Keratinocyte (primary cell): ENCODE data around the gene CBLN1. TPM values are rescaled to one million over a fixed set of nuclear protein-coding genes. Genes with fewer than 3 reads are reported as not detected.

Experiments used
- DNase-seq: peaks from one replicate; pipeline ENCODE4 v3.0.0-alpha.2; 2011; ENCODE audit warnings: low read depth, missing footprints, low spot score
- FAIRE-seq: peaks from 2 replicates; lab custom pipeline; 2011; peaks lifted over from hg19 to GRCh38; lab: Jason Lieb, UNC
- H2AFZ ChIP-seq: 2 replicates; pipeline ENCODE4 v1.6.0; 2012; ENCODE audit warnings: low read length, control low read depth, inconsistent platforms; ENCODE audit not compliant: control insufficient read depth
- H3K27ac ChIP-seq: 2 replicates; pipeline ENCODE4 v1.5.1; 2011; ENCODE audit warnings: low read length; ENCODE audit not compliant: control insufficient read depth, insufficient read depth
- H3K27me3 ChIP-seq: 3 replicates; pipeline ENCODE4 v1.6.0; 2011; ENCODE audit warnings: low read length; ENCODE audit not compliant: control insufficient read depth, insufficient read depth; ENCODE audit errors: extremely low read depth
- H3K36me3 ChIP-seq, 2 experiments: 2 replicates in 1 of 2; 3 replicates in 1 of 2; pipeline ENCODE4 v1.5.1; 2011; ENCODE audit warnings: low read length in 2 of 2, mild to moderate bottlenecking in 1 of 2; ENCODE audit not compliant: control insufficient read depth in 2 of 2, insufficient read depth in 2 of 2; ENCODE audit errors: extremely low read depth in 1 of 2
- H3K4me1 ChIP-seq: 3 replicates; pipeline ENCODE4 v1.5.1; 2011; ENCODE audit warnings: low read length; ENCODE audit not compliant: control insufficient read depth, insufficient read depth; ENCODE audit errors: extremely low read depth
- H3K4me2 ChIP-seq: 3 replicates; pipeline ENCODE4 v1.6.0; 2011; ENCODE audit warnings: low read depth, low read length; ENCODE audit not compliant: control insufficient read depth, insufficient read depth; ENCODE audit errors: extremely low read depth
- H3K4me3 ChIP-seq, 3 experiments: fragments of 200-600 bp in 1 of 3; sonication (generic) in 1 of 3; 2 replicates in 2 of 3; 3 replicates in 1 of 3; pipeline ENCODE4 v1.5.1; 2011 to 2016; ENCODE audit warnings: low read length in 3 of 3, mild to moderate bottlenecking in 3 of 3, control low read depth in 2 of 3, inconsistent platforms in 1 of 3, low read depth in 1 of 3, mixed read lengths in 1 of 3, mixed run types in 1 of 3, moderate library complexity in 1 of 3; ENCODE audit not compliant: control insufficient read depth in 2 of 3, insufficient read depth in 2 of 3; ENCODE audit errors: extremely low read depth in 1 of 3
- H3K79me2 ChIP-seq: 2 replicates; pipeline ENCODE4 v1.6.0; 2012; ENCODE audit warnings: low read length; ENCODE audit not compliant: control insufficient read depth, insufficient read depth
- H3K9ac ChIP-seq: 3 replicates; pipeline ENCODE4 v1.6.0; 2011; ENCODE audit warnings: low read length; ENCODE audit not compliant: control insufficient read depth, insufficient read depth; ENCODE audit errors: extremely low read depth
- H3K9me1 ChIP-seq: 3 replicates; pipeline ENCODE4 v1.6.0; 2011; ENCODE audit warnings: low read length; ENCODE audit not compliant: control insufficient read depth, insufficient read depth; ENCODE audit errors: extremely low read depth
- H3K9me3 ChIP-seq: 2 replicates; pipeline ENCODE4 v1.5.1; 2012; ENCODE audit warnings: low read depth, low read length; ENCODE audit not compliant: control insufficient read depth
- H4K20me1 ChIP-seq: 3 replicates; pipeline ENCODE4 v1.6.0; 2011; ENCODE audit warnings: low read length; ENCODE audit not compliant: control insufficient read depth, insufficient read depth; ENCODE audit errors: extremely low read depth
- CTCF ChIP-seq, 3 experiments: IDR thresholded peaks in 1 of 3; conservative IDR thresholded peaks in 1 of 3; optimal IDR thresholded peaks in 1 of 3; 2 replicates in 2 of 3; 3 replicates in 1 of 3; pipeline versions ENCODE3 to v1.5.1; 2011; ENCODE audit warnings: low read length in 3 of 3, mild to moderate bottlenecking in 3 of 3, moderate library complexity in 2 of 3, control low read depth in 1 of 3, inconsistent platforms in 1 of 3; ENCODE audit not compliant: insufficient read depth in 2 of 3; ENCODE audit errors: extremely low read depth in 1 of 3
- EZH2 ChIP-seq: IDR thresholded peaks from one replicate; pipeline ENCODE4 v1.6.1; 2012; ENCODE audit warnings: inconsistent platforms, mild to moderate bottlenecking, low read length, moderate library complexity
- dilution Hi-C: fragments of 300-500 bp; cut with MboI; formaldehyde crosslinking; loops from one replicate; pipeline ENCODE4 v1.7.0; 2020; ENCODE audit warnings: low sequenced_read_pairs; ENCODE audit not compliant: extremely low pct_ligation_motif_present
- polyA plus RNA-seq, 5 experiments: library from polyadenylated mRNA; depleted of rRNA in 3 of 5; stranded (reverse) in 3 of 5; stranded (forward) in 1 of 5; unstranded in 1 of 5; fragments of >200 nt; gene quantifications; 1 replicate in 1 of 5; 2 replicates in 3 of 5; 3 replicates in 1 of 5; pipeline versions ENCODE4 v1.2.1 to v1.2.3, GENCODE V29; 2011 to 2012; ENCODE audit warnings: missing spikeins in 2 of 5, low read depth in 1 of 5, low replicate concordance in 1 of 5

Gene CBLN1
- polyA plus RNA-seq, 1 donor (not counting 4 experiments of a cell fraction or from before 2014, with no cell fraction given): not detected

DNA sequence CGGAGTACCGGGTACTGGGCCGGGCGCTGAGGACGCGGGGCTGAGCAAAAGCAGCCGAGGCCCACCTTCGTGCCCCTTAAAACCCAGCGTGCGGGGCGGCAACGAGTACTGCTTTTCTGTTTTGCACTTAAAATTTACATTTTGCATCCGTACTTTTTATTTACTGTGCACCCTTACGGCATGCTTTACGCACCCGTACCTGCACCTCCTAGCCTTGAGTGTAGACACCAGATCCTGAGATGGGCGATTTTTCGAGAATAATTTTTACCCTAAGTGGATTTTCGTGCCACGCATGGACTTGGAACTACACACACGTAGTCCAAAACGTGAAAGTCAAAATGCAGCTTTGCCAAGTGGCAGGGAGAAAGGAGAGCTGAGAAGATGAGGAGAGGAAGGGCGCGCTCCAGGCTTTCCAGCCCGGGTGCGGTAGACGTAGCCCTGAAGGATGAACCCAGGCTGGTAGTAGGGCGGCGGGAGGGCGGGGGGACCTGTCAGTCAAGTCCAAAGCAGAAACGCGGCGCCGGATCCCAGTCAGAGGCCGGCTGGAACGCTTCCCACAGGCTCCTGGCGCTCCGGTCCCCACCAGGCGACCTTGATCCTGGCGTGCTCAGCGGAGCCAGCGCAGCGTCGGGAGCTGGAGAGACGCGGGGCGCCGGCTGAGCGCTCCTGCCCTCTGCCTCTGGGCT lies 1.2 kb upstream of the CBLN1 start:
- Histone ChIP-seq H3K9ac (no peak overlapping the region), H3K4me3 (peak overlapping the region in 1 of 3 experiments; percentile 29), H3K27me3 (peaks cover 55% of the 10 kb centered on the region), H3K9me1 (no peaks in the 10 kb centered on the region), H3K27ac (no peak overlapping the region), H3K9me3 (peaks cover 4% of the 10 kb centered on the region), H4K20me1 (no peaks in the 10 kb centered on the region), H3K4me1 (no peaks in the 10 kb centered on the region), H3K79me2 (no peaks in the 10 kb centered on the region), H3K36me3 (no peaks in the 10 kb centered on the region), H3K4me2 (peak overlapping the region; percentile 27), H2AFZ (no peak overlapping the region)
- no peak for FAIRE-seq
- DNase-seq: no peak
- TF ChIP-seq CTCF (optimal IDR thresholded peaks at IDR 0.05 in 1 of 3, IDR thresholded peaks at IDR 0.05 in 1 of 3, conservative IDR thresholded peaks at IDR 0.05 in 1 of 3; ENCODE audit: extremely low read depth in 1 of 3, insufficient read depth in 2 of 3, low read length in 3 of 3) (no peak), EZH2 (peak; percentile 90)
- dilution Hi-C loops: no loop called here

DNA sequence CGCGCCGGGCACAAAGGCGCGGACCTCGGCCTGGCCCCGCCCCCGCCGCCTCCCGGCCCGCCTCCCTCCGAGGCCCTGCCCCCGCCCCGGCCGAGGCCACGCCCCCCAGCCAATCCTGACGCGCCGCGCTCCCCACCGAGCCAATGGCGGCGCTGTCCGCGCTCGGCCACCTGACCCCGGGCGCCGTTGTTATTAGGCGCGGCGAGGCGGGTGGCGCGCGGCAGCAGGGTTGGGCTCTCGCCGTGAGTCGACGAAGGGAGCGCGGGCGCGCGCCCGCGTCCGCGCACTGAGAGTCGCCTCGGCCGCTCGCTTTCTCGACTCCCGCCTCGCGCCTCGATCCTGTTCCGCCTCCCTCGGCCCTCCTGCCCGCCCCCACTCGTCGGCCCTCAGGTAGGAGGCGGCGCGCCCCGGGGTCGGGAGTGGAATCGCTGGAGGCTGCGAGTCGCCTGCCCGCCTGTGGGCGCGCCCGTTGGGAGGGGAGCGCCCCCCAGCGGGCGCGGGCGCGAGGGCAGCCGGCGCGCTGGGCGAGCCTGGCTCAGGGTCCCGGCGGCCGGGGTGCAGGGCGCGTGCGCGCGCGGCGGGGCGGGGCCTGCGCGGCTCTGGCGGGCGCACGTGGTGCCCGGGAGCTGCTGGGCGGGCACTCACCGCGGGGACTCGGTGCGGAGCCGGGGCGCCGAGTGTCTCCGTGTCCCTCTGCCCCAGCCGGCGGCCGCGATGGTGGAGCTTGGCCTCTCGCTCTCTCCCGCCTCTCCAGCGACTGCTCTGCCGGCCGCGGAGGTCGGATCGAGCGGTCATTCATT lies 405 bp upstream of the CBLN1 start:
- H3K9me3 ChIP-seq: peaks cover 4% of the 10 kb centered on the region
- H4K20me1 ChIP-seq: no peaks in the 10 kb centered on the region
- no peaks in the 10 kb centered on the region for H3K36me3 ChIP-seq
- H3K4me1 ChIP-seq: no peaks in the 10 kb centered on the region
- peak overlapping the region in 1 of 3 experiments; percentile 35 for H3K4me3 ChIP-seq
- no peak overlapping the region for H2AFZ ChIP-seq
- DNase-seq: no peak
- H3K27ac ChIP-seq: no peak overlapping the region
- no peak for FAIRE-seq
- H3K79me2 ChIP-seq: no peaks in the 10 kb centered on the region
- H3K9ac ChIP-seq: no peak overlapping the region
- H3K9me1 ChIP-seq: no peaks in the 10 kb centered on the region
- H3K27me3 ChIP-seq: peaks cover 63% of the 10 kb centered on the region
- dilution Hi-C loops: no loop called here
- TF ChIP-seq EZH2: no peak
- TF ChIP-seq CTCF (optimal IDR thresholded peaks at IDR 0.05 in 1 of 3, IDR thresholded peaks at IDR 0.05 in 1 of 3, conservative IDR thresholded peaks at IDR 0.05 in 1 of 3; ENCODE audit: extremely low read depth in 1 of 3, insufficient read depth in 2 of 3, low read length in 3 of 3): peak in 2 of 3 experiments; percentile 19 to 26
- peak overlapping the region; percentile 27 for H3K4me2 ChIP-seq
